ENCODE data around the gene MORC2.

DNA sequence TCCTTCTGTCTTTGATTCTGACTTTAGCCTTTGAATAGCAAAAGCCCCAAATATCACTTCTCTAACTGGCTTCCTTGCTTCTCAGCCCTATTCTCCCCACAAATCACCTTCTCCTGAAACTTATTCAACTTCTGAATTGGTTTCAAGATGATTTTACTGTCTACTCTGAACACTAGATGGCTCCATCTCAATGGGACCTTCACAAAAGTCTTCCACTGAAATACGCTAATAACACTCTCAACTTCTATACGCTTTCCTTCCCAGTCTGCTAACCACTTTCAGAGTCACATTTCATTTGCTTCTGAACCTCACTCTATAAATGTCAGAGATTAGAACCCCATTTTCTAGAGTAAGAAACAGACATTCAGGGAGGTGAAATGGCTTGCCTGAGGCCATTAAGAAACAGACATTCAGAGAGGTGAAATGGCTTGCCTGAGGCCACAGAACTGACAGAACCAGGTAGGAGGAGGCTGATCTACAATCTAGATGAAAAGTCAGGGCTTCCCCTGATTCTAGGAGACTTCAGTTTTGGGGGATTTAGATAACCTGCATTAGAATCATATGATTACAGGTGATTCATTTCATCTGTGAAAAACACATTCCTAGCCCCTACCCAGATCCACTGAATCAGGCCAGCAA, 20.6 kb downstream of the MORC2 start:
- no peak for TF ChIP-seq U2AF1 (optimal IDR thresholded peaks at IDR 0.05; ENCODE audit: low read depth, low read length)
- TF ChIP-seq, protein P1, sequence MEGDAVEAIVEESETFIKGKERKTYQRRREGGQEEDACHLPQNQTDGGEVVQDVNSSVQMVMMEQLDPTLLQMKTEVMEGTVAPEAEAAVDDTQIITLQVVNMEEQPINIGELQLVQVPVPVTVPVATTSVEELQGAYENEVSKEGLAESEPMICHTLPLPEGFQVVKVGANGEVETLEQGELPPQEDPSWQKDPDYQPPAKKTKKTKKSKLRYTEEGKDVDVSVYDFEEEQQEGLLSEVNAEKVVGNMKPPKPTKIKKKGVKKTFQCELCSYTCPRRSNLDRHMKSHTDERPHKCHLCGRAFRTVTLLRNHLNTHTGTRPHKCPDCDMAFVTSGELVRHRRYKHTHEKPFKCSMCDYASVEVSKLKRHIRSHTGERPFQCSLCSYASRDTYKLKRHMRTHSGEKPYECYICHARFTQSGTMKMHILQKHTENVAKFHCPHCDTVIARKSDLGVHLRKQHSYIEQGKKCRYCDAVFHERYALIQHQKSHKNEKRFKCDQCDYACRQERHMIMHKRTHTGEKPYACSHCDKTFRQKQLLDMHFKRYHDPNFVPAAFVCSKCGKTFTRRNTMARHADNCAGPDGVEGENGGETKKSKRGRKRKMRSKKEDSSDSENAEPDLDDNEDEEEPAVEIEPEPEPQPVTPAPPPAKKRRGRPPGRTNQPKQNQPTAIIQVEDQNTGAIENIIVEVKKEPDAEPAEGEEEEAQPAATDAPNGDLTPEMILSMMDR (IDR thresholded peaks at IDR 0.05 in 2 of 3, conservative IDR thresholded peaks at IDR 0.05 in 1 of 3; ENCODE audit: insufficient read depth in 2 of 3, low read depth in 1 of 3, low read length in 3 of 3), result peak; percentile 22 to 62 (median 26); a peak in 3 of 6 replicates
- no peak for TF ChIP-seq NCOA2 (IDR thresholded peaks at IDR 0.05; ENCODE audit: partially characterized antibody in 2 of 2)
- no peak for TF ChIP-seq ZNF785 (CRISPR knock-in tag; IDR thresholded peaks at IDR 0.05)
- TF ChIP-seq NFATC3 (IDR thresholded peaks at IDR 0.05), result no peak
- TF ChIP-seq FOXJ3 (CRISPR knock-in tag; IDR thresholded peaks at IDR 0.05), result no peak
- TF ChIP-seq, protein P2, sequence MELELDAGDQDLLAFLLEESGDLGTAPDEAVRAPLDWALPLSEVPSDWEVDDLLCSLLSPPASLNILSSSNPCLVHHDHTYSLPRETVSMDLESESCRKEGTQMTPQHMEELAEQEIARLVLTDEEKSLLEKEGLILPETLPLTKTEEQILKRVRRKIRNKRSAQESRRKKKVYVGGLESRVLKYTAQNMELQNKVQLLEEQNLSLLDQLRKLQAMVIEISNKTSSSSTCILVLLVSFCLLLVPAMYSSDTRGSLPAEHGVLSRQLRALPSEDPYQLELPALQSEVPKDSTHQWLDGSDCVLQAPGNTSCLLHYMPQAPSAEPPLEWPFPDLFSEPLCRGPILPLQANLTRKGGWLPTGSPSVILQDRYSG (tag; conservative IDR thresholded peaks at IDR 0.05; ENCODE audit: low read depth), result no peak
- TF ChIP-seq, protein P3, sequence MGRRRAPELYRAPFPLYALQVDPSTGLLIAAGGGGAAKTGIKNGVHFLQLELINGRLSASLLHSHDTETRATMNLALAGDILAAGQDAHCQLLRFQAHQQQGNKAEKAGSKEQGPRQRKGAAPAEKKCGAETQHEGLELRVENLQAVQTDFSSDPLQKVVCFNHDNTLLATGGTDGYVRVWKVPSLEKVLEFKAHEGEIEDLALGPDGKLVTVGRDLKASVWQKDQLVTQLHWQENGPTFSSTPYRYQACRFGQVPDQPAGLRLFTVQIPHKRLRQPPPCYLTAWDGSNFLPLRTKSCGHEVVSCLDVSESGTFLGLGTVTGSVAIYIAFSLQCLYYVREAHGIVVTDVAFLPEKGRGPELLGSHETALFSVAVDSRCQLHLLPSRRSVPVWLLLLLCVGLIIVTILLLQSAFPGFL (CRISPR knock-in tag; IDR thresholded peaks at IDR 0.05), result no peak

Measured in K562 (cell line).